ENCODE results near the gene CEACAM7.

CEACAM7 gene

DNA sequence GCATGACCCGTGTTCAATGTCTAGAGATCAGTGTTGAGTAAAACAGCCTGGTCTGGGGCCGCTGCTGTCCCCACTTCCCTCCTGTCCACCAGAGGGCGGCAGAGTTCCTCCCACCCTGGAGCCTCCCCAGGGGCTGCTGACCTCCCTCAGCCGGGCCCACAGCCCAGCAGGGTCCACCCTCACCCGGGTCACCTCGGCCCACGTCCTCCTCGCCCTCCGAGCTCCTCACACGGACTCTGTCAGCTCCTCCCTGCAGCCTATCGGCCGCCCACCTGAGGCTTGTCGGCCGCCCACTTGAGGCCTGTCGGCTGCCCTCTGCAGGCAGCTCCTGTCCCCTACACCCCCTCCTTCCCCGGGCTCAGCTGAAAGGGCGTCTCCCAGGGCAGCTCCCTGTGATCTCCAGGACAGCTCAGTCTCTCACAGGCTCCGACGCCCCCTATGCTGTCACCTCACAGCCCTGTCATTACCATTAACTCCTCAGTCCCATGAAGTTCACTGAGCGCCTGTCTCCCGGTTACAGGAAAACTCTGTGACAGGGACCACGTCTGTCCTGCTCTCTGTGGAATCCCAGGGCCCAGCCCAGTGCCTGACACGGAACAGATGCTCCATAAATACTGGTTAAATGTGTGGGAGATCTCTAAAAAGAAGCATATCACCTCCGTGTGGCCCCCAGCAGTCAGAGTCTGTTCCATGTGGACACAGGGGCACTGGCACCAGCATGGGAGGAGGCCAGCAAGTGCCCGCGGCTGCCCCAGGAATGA is 18.9 kb upstream of the CEACAM7 start (continued):
- TF ChIP-seq ZNF776 (tag by site-specific recombination; IDR thresholded peaks at IDR 0.05; ENCODE audit: borderline replicate concordance) (no peak), ZNF280D (tag by site-specific recombination; IDR thresholded peaks at IDR 0.05) (peak; percentile 92; the same call in 1 of the 2 replicates), HOXC10 (CRISPR knock-in tag; IDR thresholded peaks at IDR 0.05) (no peak), EGR2 (tag by site-specific recombination; IDR thresholded peaks at IDR 0.05; ENCODE audit: low read depth) (peak; percentile 99), ZNF624 (tag by site-specific recombination; IDR thresholded peaks at IDR 0.05) (no peak), HOXA7 (CRISPR knock-in tag; IDR thresholded peaks at IDR 0.05; ENCODE audit: borderline replicate concordance) (no peak), ZIC2 (tag by site-specific recombination; IDR thresholded peaks at IDR 0.05) (peak; percentile 72), ZNF302 (tag by site-specific recombination; IDR thresholded peaks at IDR 0.05; ENCODE audit: low read depth) (no peak), ZNF146 (tag by site-specific recombination; IDR thresholded peaks at IDR 0.05) (no peak), PATZ1 (tag by site-specific recombination; IDR thresholded peaks at IDR 0.05) (peak; percentile 94), KLF9 (tag by site-specific recombination; IDR thresholded peaks at IDR 0.05; ENCODE audit: low read depth) (peak; percentile 76), SCRT1 (tag by site-specific recombination; IDR thresholded peaks at IDR 0.05; ENCODE audit: borderline replicate concordance) (peak; percentile 100), ZNF629 (tag by site-specific recombination; IDR thresholded peaks at IDR 0.05) (no peak), KLF16 (tag by site-specific recombination; IDR thresholded peaks at IDR 0.05) (peak; percentile 94), IKZF3 (tag by site-specific recombination; IDR thresholded peaks at IDR 0.05) (no peak), ZNF529 (tag by site-specific recombination; IDR thresholded peaks at IDR 0.05; ENCODE audit: insufficient replicate concordance) (no peak), SP2 (tag by site-specific recombination; IDR thresholded peaks at IDR 0.05) (no peak), ZNF544 (tag by site-specific recombination; IDR thresholded peaks at IDR 0.05) (no peak), ZNF48 (tag by site-specific recombination; IDR thresholded peaks at IDR 0.05) (no peak), ZBTB20 (tag by site-specific recombination; IDR thresholded peaks at IDR 0.05) (peak; percentile 40; the same call in 1 of the 2 replicates), GLIS1 (tag by site-specific recombination; IDR thresholded peaks at IDR 0.05) (peak; percentile 82), ZNF132 (tag by site-specific recombination; IDR thresholded peaks at IDR 0.05; ENCODE audit: borderline replicate concordance) (no peak), ZNF19 (tag by site-specific recombination; IDR thresholded peaks at IDR 0.05; ENCODE audit: low read depth) (no peak), ZNF223 (tag by site-specific recombination; IDR thresholded peaks at IDR 0.05) (no peak), ZEB2 (tag by site-specific recombination; IDR thresholded peaks at IDR 0.05) (peak; percentile 64; the same call in 1 of the 2 replicates), ZNF184 (tag by site-specific recombination; IDR thresholded peaks at IDR 0.05) (no peak), ZNF768 (tag by site-specific recombination; IDR thresholded peaks at IDR 0.05) (no peak), ZNF23 (tag by site-specific recombination; IDR thresholded peaks at IDR 0.05; ENCODE audit: borderline replicate concordance) (no peak), ZNF214 (tag by site-specific recombination; IDR thresholded peaks at IDR 0.05; ENCODE audit: borderline replicate concordance) (no peak), YY2 (tag by site-specific recombination; IDR thresholded peaks at IDR 0.05) (no peak; the same call in none of the 2 replicates), ZNF433 (tag by site-specific recombination; IDR thresholded peaks at IDR 0.05; ENCODE audit: low read depth) (no peak)
- TF ChIP-seq, protein P1, sequence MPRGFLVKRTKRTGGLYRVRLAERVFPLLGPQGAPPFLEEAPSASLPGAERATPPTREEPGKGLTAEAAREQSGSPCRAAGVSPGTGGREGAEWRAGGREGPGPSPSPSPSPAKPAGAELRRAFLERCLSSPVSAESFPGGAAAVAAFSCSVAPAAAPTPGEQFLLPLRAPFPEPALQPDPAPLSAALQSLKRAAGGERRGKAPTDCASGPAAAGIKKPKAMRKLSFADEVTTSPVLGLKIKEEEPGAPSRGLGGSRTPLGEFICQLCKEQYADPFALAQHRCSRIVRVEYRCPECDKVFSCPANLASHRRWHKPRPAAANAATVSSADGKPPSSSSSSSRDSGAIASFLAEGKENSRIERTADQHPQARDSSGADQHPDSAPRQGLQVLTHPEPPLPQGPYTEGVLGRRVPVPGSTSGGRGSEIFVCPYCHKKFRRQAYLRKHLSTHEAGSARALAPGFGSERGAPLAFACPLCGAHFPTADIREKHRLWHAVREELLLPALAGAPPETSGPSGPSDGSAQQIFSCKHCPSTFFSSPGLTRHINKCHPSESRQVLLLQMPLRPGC (tag by site-specific recombination; IDR thresholded peaks at IDR 0.05): no peak
- TF ChIP-seq, protein P2, sequence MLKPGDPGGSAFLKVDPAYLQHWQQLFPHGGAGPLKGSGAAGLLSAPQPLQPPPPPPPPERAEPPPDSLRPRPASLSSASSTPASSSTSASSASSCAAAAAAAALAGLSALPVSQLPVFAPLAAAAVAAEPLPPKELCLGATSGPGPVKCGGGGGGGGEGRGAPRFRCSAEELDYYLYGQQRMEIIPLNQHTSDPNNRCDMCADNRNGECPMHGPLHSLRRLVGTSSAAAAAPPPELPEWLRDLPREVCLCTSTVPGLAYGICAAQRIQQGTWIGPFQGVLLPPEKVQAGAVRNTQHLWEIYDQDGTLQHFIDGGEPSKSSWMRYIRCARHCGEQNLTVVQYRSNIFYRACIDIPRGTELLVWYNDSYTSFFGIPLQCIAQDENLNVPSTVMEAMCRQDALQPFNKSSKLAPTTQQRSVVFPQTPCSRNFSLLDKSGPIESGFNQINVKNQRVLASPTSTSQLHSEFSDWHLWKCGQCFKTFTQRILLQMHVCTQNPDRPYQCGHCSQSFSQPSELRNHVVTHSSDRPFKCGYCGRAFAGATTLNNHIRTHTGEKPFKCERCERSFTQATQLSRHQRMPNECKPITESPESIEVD (tag by site-specific recombination; IDR thresholded peaks at IDR 0.05): no peak
